Esophagus squamous epithelium (tissue), 4 donors: ENCODE data around the gene VAV2.

Source experiments
- POLR2A ChIP-seq, 4 donors: fragments of 450-650 bp; IDR thresholded peaks; one replicate each; pipeline ENCODE4 v1.6.1; 2017; ENCODE audit warnings: antibody characterized with exemption in 4 of 4, mild to moderate bottlenecking in 4 of 4, moderate library complexity in 3 of 4
- TF ChIP-seq, protein P1 (sequence below), 6 experiments: fragments of 450-650 bp in 4 of 6; fragments of 200-600 bp in 2 of 6; sonication (generic) in 2 of 6; IDR thresholded peaks; one replicate each; pipeline ENCODE4 v1.5.1; 2016 to 2019; ENCODE audit warnings: antibody characterized with exemption in 6 of 6, mild to moderate bottlenecking in 4 of 6, moderate library complexity in 4 of 6

DNA sequence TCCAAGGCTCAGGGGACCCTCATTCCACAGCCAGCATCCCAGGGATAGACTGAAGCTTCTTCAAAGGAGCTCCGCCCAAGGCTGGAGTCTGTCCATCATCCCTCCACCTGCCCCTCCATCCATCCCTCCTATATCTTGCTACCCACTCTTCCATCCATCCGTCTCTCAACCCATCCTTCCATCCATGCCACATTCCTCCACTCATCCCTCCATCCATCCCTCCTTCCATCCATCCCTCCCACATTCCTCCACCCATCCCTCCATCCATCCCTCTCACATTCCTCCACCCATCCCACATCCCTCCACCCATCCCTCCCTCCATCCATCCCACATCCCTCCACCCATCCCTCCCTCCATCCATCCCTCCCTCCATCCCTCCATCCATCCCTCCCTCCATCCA, 5.5 kb upstream of the VAV2 start:
- TF ChIP-seq, protein P1, sequence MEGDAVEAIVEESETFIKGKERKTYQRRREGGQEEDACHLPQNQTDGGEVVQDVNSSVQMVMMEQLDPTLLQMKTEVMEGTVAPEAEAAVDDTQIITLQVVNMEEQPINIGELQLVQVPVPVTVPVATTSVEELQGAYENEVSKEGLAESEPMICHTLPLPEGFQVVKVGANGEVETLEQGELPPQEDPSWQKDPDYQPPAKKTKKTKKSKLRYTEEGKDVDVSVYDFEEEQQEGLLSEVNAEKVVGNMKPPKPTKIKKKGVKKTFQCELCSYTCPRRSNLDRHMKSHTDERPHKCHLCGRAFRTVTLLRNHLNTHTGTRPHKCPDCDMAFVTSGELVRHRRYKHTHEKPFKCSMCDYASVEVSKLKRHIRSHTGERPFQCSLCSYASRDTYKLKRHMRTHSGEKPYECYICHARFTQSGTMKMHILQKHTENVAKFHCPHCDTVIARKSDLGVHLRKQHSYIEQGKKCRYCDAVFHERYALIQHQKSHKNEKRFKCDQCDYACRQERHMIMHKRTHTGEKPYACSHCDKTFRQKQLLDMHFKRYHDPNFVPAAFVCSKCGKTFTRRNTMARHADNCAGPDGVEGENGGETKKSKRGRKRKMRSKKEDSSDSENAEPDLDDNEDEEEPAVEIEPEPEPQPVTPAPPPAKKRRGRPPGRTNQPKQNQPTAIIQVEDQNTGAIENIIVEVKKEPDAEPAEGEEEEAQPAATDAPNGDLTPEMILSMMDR (IDR thresholded peaks at IDR 0.05): no peak
- TF ChIP-seq POLR2A (IDR thresholded peaks at IDR 0.05): no peak
